IPS DF 6.9 (cell line): ENCODE data around the gene BSND.

Experiments used
- DNase-seq: peaks from one replicate; pipeline ENCODE4 v3.0.0-alpha.2; 2013; ENCODE audit warnings: low read depth, low spot score
- H3K27ac ChIP-seq: one replicate; pipeline ENCODE4 v1.5.1; 2013; ENCODE audit warnings: low read length, control low read depth
- H3K27me3 ChIP-seq: 2 replicates; pipeline ENCODE4 v1.6.1; 2013; ENCODE audit warnings: mild to moderate bottlenecking, low read length; ENCODE audit not compliant: control insufficient read depth, insufficient read depth
- H3K36me3 ChIP-seq: 2 replicates; pipeline ENCODE4 v1.6.1; 2013; ENCODE audit warnings: low read length; ENCODE audit not compliant: control insufficient read depth, insufficient read depth
- H3K4me1 ChIP-seq: 2 replicates; pipeline ENCODE4 v1.6.1; 2013; ENCODE audit warnings: low read length; ENCODE audit not compliant: control insufficient read depth, insufficient read depth
- H3K4me3 ChIP-seq: 2 replicates; pipeline ENCODE4 v1.5.1; 2013; ENCODE audit warnings: mild to moderate bottlenecking, low read length
- H3K9me3 ChIP-seq: 2 replicates; pipeline ENCODE4 v1.6.1; 2013; ENCODE audit warnings: low read length, inconsistent platforms; ENCODE audit not compliant: control insufficient read depth, insufficient read depth
- WGBS: extraction: QIAGEN DNeasy Blood & Tissue Kit; methylation state at CpG from one replicate; pipeline ENCODE4 v1.1.7; 2013; ENCODE audit warnings: mixed read lengths, missing lambda C conversion rate; ENCODE audit not compliant: insufficient read length, insufficient coverage; 5-methylcytosine and 5-hydroxymethylcytosine counted together

The BSND gene

GRCh38 chr1:54984131-54984842 lies 14.4 kb upstream of the BSND start:
- no CpG with 5 or more reads among the region's 7 CpGs for WGBS

GRCh38 chr1:54985556-54985955 lies 13.2 kb upstream of the BSND start:
- no peaks in the 10 kb centered on the region for H3K36me3 ChIP-seq
- no CpG with 5 or more reads among the region's 5 CpGs for WGBS

More at GRCh38 chr1:54984131-54984842, 14.4 kb upstream of the BSND start:
- H3K27ac ChIP-seq, result no peak overlapping the region
- peaks cover 6% of the 10 kb centered on the region; the same call in 1 of the 2 replicates for H3K27me3 ChIP-seq
- H3K4me3 ChIP-seq, result no peak overlapping the region
- no peaks in the 10 kb centered on the region for H3K36me3 ChIP-seq
- peaks cover 6% of the 10 kb centered on the region for H3K4me1 ChIP-seq
- H3K9me3 ChIP-seq, result no peaks in the 10 kb centered on the region
- no peak for DNase-seq

GRCh38 chr1:54986025-54986424 lies 12.7 kb upstream of the BSND start:
- Histone ChIP-seq H3K27me3 (no peaks in the 10 kb centered on the region), H3K9me3 (no peaks in the 10 kb centered on the region), H3K27ac (no peak overlapping the region), H3K4me3 (no peak overlapping the region), H3K4me1 (peaks cover 3% of the 10 kb centered on the region), H3K36me3 (no peaks in the 10 kb centered on the region)
- WGBS, result no CpG with 5 or more reads among the region's 15 CpGs
- DNase-seq, result no peak

More at GRCh38 chr1:54985556-54985955, 13.2 kb upstream of the BSND start:
- DNase-seq, result no peak
- H3K27ac ChIP-seq, result no peak overlapping the region
- H3K27me3 ChIP-seq, result no peaks in the 10 kb centered on the region
- H3K4me1 ChIP-seq, result peaks cover 4% of the 10 kb centered on the region
- no peak overlapping the region for H3K4me3 ChIP-seq
- H3K9me3 ChIP-seq, result no peaks in the 10 kb centered on the region

GRCh38 chr1:54986533-54986932 lies 12.2 kb upstream of the BSND start:
- no CpG with 5 or more reads among the region's 3 CpGs for WGBS
- no peaks in the 10 kb centered on the region for H3K27me3 ChIP-seq

GRCh38 chr1:54987427-54987826 lies 11.3 kb upstream of the BSND start:
- no peak overlapping the region for H3K4me3 ChIP-seq
- WGBS, result no CpG with 5 or more reads among the region's 2 CpGs
- no peaks in the 10 kb centered on the region for H3K9me3 ChIP-seq
- H3K27me3 ChIP-seq, result no peaks in the 10 kb centered on the region
- peaks cover 3% of the 10 kb centered on the region for H3K4me1 ChIP-seq
- DNase-seq, result no peak
- no peak overlapping the region for H3K27ac ChIP-seq
- H3K36me3 ChIP-seq, result no peaks in the 10 kb centered on the region

More at GRCh38 chr1:54986533-54986932, 12.2 kb upstream of the BSND start:
- H3K36me3 ChIP-seq, result no peaks in the 10 kb centered on the region
- H3K4me3 ChIP-seq, result no peak overlapping the region
- no peak overlapping the region for H3K27ac ChIP-seq
- H3K9me3 ChIP-seq, result no peaks in the 10 kb centered on the region
- H3K4me1 ChIP-seq, result peaks cover 3% of the 10 kb centered on the region
- no peak for DNase-seq

GRCh38 chr1:54987919-54988705 lies 10.6 kb upstream of the BSND start:
- H3K27me3 ChIP-seq, result no peaks in the 10 kb centered on the region
- no CpG with 5 or more reads among the region's 8 CpGs for WGBS
- H3K36me3 ChIP-seq, result no peaks in the 10 kb centered on the region
- H3K4me1 ChIP-seq, result peaks cover 3% of the 10 kb centered on the region
- H3K4me3 ChIP-seq, result no peak overlapping the region
- no peak for DNase-seq
- H3K9me3 ChIP-seq, result no peaks in the 10 kb centered on the region
- H3K27ac ChIP-seq, result no peak overlapping the region

- WGBS, result no CpG with 5 or more reads among the region's 4 CpGs
- Histone ChIP-seq H3K27ac (no peak overlapping the region), H3K4me1 (peaks cover 3% of the 10 kb centered on the region), H3K36me3 (no peaks in the 10 kb centered on the region), H3K27me3 (no peaks in the 10 kb centered on the region), H3K4me3 (no peak overlapping the region), H3K9me3 (no peaks in the 10 kb centered on the region)
- no peak for DNase-seq
Observed at GRCh38 chr1:54988975-54989374, 9.8 kb upstream of the BSND start.

- Histone ChIP-seq H3K27ac (no peak overlapping the region), H3K27me3 (no peaks in the 10 kb centered on the region), H3K4me3 (no peak overlapping the region), H3K9me3 (no peaks in the 10 kb centered on the region), H3K4me1 (peaks cover 6% of the 10 kb centered on the region), H3K36me3 (no peaks in the 10 kb centered on the region)
- DNase-seq, result no peak
- no CpG with 5 or more reads among the region's 8 CpGs for WGBS
Observed at GRCh38 chr1:54989473-54989872, 9.3 kb upstream of the BSND start.

- Histone ChIP-seq H3K27ac (no peak overlapping the region), H3K4me1 (peaks cover 8% of the 10 kb centered on the region), H3K27me3 (no peaks in the 10 kb centered on the region), H3K4me3 (no peak overlapping the region), H3K36me3 (no peaks in the 10 kb centered on the region), H3K9me3 (no peaks in the 10 kb centered on the region)
- no peak for DNase-seq
- no CpG with 5 or more reads among the region's 13 CpGs for WGBS
Observed at GRCh38 chr1:54989968-54990810, 8.5 kb upstream of the BSND start.

- no peak for DNase-seq
- Histone ChIP-seq H3K27me3 (no peaks in the 10 kb centered on the region), H3K4me3 (no peak overlapping the region), H3K27ac (no peak overlapping the region), H3K36me3 (no peaks in the 10 kb centered on the region), H3K9me3 (no peaks in the 10 kb centered on the region), H3K4me1 (peaks cover 8% of the 10 kb centered on the region)
- WGBS, result no CpG with 5 or more reads among the region's 4 CpGs
Observed at GRCh38 chr1:54990916-54991315, 7.8 kb upstream of the BSND start.
